ENCODE data around the gene ZNF292.
"Not testable (repeated sequence)": the region's sequence is repeated elsewhere in the genome, so short reads cannot be mapped to it uniquely, and the experiment has no call there.

Gene ZNF292

DNA sequence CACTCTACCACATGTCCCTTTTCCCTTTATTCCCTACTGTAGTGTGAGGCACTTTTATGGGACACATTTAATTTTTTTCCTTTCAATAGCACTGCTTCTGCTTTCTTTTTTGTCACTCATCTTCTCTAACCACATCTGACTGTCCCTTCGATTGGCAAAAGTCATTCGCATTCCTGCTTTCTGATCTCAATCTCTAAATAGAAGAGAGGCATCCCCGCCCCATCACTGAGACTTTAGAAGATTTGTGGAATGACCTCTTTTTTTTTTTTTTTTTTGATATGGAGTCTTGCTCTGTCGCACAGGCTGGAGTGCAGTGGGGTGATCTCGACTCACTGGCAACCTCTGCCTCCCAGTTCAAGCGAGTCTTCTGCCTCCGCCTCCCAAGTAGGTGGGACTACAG, 9.1 kb downstream of the ZNF292 start:
- DNase-seq: no peak

DNA sequence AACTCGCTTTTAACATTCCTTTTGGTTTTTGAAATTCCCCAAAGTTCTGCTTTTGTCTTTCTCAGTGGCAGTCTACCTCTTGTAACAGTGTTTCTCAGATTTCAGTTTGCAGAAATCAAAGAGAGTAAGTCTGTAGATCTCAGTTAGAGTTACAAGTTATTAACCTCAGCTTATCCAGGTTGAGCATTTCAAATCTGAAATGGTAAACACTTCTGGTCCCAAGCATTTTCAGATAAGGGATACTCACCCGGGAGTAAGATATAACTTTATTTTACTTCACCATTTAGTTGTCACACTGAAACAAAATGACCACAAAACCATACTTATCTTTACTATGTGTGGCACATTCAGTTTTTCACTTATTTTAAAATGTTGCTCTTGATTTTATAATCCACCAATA, 9.8 kb downstream of the ZNF292 start:
- no peak for DNase-seq

DNA sequence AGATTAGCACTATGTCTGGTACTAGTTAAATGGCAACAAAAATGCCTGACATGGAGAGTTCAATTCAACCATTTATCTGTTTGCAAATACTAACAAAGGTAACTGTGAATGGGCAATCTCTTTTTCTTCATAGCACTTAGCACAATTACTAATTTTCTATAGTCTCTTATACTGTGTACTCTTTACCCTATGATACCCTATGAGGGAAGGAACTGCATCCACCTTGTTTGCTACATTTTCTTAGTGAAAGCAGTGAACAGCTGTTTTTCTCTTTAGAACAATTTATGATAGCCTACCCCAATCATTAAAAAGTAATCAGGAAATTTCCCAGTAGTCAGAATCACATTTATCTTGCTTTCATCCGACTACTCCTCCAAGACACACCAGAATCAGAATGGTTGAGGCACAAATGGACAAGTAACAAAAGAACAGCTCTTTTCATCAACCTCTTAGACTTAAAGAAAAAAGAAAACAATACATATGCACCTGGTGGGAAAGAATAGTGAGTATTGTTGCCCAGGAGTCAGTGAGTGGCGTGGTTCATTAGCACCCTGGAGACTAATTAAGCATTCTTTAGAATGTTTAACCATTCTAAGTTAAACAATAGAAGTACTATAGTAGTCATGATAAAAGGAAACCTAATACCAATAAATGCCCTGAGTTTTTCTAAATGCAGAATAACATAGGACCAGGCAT, 16.7 kb downstream of the ZNF292 start:
- DNase-seq: no peak

DNA sequence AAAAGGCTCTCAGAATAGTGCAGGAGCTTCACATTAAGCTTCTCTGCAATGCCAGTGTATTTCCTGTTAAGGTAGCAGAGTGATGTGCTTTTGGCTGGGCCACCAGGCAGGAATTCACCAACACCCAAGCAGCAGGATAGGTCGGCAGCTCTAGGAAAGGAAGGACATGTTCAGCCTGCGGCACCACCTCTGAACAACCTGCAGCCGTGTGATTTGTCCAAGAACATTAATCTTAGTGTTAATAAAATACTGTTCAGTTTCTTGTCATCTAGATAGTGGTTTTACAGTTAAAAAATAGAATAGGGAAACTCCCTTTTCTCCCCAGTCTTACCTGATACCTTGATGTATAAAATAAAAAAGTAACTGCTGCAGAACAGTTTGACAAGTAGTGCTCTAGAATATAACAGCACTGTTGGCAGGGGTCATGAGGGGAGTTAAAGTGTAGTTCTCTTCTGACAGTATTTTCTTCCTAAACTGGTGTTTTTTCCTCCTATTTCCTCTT, 18.8 kb downstream of the ZNF292 start:
- no peak for DNase-seq

DNA sequence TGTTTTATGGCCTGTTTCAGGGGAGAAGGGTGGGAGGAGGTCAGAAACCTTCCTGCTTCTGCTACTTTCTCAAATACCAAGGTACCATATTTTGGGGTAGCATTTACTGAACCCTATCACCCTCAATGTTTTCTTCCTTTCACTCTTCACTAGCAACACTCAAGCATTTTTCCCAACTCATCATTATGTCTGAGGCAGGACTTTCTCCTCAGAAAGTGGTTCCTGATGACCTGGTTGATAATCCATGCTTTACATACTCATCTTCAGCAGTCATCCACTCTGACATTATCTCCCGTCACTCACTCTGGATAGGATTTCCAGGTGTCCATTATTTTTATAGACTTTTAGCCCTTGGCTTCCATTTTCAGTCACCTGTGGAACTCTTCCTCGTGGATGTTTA, 21.1 kb downstream of the ZNF292 start:
- no peak for DNase-seq

DNA sequence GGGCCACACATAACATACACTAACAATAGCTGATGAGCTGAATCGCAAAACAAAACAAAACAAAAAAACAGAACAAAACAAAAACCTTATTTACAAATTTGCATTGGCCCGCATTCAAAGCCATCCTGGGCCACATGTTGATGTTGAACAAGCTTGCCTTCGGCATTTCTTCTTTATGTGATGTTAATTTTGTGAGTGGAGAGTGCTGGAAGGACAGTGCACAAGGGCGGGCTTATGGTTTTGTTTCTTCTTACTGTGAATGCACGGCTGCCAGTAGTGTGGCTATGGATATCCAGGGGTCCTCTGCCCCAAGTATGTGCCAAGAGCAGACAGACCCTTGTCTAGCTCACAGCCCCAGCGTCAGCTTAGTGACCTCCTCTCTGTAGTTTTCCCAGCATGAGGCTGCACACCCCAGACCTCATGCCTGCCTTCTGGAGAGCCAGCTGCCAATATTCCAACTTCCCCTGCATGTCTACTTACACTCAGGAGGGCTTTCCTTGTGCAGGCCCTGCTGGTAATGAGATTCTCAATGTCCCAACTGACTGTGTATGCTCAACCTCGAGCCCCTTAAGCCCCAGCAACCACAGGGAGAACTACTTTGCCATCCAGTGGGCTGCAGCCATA, 24.9 kb downstream of the ZNF292 start:
- DNase-seq: no peak

DNA sequence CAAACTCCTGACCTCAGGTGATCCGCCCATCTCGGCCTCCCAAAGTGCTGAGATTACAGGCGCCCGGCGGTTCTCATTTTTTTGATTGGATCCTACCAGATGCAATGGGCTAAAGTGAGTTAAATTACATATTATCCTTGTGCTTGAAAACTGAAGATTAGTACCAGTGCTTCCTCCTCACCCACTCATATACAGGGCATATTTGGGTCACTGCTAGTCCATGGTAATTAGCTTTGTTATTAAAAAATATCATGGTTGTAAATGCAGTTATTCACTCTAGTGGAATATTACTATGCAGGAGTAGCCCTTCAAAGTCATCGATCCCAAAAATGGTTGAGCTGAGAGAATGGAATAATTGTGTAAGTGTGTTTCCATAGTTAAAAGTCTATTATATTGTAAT, 26.5 kb downstream of the ZNF292 start:
- DNase-seq: no peak

DNA sequence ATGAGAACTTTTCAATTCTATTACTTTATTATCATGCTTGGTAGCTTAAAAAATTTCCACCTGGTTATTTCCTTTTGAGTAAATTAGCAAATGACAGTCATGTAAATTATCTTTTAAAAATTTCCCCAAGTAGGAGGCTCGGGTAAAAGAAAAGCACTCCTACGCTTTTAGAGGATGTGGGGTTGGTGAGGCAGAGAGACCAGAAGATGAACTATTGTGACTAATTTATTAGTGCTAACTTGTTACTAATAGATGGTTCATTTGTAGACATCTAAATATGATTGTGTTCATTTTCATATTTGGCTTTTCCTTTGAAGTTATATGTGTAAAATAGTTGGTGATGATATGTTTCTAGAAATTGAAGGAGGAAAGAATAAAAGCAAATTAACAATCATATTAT, 27.0 kb downstream of the ZNF292 start:
- DNase-seq: no peak

DNA sequence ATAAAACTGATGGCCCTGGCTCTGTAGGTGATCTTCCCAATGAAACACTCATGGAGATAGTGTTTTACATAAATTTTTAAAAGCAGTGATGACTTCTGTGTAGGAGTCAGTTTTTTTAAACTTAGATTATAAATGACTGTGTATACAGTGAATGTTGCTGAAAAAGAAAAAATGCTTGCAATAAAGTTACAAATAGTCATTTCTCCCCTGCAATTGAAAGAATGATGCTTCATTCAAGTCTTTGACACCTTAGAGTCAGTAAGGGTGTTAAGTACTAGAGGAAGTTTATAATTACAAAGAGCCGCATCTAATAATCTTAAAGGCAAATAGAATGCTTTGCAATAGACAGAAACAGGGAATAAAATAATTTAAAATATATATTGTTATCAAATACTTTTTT, 27.6 kb downstream of the ZNF292 start:
- no peak for DNase-seq

DNA sequence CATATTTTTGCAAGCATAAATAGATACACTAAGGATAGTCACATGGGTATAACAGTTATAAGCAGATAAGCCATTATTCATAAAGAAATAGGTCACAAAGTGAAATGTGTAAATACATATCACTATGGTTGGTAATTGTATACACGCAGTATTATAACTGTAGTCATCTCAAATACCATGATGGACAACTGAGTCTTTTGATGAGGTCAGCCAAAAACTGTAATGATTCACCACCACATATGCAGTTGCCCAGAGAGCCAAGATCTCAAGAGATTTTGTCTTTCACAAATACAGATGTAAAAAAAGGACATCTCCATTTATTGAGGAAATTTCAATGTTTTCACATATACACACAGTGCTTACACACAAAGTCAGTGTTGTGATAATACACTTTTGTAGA, 28.3 kb downstream of the ZNF292 start:
- DNase-seq: no peak

DNA sequence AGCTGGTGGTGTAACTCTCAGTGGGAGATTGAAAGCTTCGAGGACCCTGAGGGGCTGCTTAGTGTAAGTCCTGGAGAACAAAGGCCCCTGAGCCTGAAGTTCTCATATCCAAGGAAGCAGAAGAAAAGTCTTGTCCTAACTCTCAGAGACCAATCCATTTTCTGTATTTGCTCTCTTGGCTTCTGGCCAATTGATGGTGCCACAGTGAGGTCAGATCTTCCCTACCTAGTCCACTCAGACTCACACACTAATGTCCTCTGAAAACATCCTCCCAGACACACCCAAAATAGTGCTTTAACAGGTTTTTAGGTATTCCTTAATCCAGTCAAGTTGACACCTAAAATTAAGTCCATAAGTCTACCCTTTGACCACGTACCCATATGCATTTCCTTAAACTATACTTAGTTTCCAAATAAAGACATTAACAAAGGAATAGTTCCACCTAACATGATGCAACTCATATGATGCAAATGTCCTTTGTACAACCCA, 29.4 kb downstream of the ZNF292 start:
- DNase-seq: no peak

DNA sequence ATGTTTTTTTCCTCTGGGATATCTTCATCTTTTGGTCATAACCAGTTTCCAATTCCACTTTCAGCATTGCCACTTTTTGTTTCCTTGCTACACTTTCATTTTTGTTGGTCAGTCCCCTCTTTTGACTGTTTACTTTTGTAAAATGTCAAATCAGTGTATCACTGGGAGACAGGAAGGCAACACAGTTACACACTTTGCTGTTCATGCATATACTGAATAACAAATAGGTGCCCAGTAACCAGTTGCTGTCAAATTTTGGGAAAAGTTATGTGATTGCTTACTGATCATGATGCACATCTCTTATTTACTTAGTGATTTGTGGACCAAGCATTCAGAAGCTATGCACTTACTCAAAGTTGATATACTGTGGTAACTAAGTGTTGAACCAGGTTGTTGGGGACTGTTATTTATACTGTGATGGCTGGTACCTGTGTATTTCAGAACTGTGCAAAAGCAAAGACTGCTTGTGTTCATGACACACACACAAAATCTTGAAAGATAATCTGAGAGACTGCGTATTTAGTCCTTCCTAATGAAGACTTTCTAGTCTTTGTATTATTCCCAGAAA, 41.0 kb downstream of the ZNF292 start:
- DNase-seq: no peak

DNA sequence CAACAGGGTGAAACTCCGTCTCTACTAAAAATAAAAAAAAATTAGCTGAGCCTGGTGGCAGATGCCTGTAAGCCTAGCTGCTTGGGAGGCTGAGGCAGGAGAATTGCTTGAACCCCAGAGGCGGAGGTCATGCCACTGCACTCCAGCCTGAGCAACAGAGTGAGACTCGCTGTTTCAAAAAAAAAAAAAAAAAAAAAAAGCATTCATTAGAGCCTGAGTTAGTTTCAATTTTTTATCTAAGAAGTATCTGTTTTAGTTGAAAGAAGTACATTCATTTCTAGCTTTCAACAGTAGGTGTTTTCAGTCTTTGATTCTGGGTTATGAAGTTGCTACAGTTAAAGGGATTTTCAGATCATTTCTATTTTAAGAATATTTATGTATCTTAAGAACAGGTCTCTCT, 42.2 kb downstream of the ZNF292 start:
- DNase-seq: no peak

DNA sequence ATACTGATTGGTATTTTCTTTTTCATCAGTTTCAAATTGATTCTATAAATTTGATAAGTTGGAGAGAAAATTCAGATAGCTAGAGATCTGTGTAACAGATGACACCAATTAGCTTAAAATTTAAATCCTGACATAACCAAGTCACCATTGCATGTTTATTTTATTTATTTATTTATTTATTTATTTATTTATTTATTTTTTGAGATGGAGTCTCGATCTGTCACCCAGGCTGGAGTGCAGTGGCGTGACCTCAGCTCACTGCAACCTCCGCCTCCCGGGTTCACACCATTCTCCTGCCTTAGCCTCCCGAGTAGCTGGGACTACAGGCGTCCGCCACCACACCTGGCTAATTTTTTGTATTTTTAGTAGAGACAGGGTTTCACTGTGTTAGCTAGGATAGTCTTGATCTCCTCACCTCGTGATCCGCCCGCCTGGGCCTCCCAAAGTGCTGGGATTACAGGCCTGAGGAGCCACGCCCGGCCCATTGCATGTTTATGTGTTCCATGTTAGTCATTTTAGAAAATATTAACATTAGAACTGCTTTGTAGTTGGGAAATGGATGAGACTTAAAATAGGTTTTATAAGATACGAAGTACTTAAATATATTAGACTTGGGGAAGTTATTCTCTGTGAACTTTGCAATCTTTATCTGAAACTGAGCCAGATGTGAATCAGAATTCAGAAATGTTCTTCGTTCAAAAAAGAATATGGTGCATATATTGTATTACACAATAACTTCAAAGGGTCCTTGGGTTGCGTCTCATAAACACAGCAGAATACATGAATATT, 42.9 kb downstream of the ZNF292 start:
- DNase-seq: not testable (repeated sequence)

DNA sequence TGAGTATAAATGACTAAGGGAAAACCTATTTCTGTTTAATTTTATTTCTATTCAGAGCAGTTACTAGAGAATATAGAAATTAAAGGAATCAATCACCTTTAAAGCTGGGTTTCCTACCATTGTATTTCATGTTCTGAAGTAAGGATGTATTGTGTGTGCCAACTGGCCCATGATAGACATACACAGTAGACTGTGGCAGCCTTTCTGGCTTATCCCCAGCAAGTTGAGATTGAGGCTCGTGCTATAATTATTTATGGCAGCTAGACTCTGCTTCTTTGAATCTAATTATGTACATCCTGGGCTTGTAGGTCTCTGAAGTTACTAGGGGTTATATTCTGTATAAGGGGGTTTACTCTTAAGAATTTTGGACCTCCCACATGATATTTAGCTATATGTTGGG, 44.4 kb downstream of the ZNF292 start:
- DNase-seq: no peak

DNA sequence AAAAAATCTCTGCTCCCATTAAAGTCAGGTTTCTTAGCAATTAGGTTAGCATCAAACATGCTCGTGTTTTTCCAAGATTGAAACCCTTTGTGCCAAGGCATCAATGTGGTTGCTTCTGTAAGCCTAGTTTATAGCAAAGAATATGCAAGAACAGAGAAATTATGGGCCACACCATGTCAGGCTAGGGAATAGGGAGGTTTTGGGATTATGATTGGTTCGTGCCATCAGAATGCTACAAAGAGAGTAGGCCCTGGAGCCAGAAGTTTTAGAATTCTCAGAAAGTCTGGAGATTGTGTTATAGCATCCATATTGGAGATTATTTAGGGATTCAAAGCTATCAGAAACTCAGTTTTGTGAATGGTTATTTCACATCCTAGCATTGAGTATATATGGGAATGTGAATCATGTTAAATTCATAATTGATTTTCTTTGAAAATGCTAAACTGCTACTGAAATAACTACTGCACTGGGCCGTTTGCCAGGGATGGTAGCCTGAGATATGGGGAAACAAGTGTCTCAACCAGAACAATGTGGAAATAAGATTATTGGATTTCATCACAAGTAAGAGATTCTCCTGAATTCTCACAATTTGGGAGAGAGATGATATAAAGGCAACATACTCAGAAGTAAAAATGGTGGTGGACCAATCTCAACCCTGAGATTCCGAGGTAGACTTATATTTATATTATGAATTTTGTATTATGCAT, 45.3 kb downstream of the ZNF292 start:
- DNase-seq: no peak

DNA sequence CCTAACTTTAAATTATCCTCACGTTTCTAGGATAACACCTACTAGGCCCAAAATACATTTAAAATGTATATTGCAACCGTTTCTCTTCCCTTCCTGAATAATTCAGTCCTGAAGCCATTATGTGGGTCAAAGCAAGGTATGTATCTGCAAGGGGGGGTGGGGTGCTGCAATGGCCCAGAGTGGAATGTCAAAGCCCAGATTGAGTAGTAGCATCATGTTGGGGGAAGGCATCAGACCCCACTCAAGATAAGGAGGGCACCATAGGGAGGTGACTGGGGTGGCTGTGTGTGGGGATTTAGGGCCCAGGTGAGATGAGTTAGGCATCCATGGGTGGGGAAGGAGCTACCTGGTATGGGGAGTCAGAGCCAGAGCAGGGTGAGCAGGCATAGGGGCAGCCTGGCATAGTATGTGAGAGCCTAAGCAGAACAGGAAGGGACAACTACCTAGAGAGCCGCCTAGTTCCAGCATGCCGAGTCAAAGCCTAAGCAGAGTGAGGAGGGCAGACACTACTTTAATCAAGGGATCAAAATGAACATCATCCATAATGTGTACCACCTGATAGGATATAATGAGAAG, 48.2 kb downstream of the ZNF292 start:
- DNase-seq: no peak

DNA sequence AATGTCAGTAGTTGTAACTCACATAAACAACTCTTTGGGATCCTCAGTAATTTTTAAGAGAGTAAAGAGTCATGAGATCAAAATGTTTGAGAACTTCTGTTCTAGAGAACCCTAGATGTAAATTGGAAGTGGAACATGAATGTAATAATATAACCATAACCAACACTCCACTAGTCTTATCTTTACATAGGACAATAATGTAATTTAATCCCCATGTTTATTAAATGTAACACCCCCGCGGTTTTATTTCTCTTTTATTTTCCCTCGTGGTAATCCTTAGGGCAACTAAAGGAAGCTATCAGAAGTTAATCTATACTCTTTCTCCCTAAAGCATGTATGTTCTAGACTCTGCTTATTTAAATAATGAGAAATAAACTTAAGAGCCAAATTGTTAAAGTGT, 54.4 kb downstream of the ZNF292 start:
- DNase-seq: no peak

DNA sequence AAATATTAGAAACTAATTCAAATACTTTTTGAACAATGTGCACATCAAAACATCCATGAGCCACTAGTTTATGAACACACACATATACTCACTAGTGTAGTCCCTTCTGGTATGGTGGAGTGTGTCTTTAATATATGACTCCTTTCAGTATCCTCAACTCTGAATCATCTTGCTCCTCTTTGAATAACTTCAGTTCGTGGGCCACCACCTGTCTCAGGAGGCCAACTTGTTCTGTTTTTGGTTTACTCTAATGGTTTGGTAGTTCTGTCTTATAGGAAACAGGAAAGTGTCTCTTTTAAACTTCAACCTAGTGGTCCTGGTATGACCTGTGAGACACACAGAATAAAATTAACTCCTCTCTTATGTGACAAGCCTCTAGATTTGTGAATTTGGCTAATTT, 55.6 kb downstream of the ZNF292 start:
- no peak for DNase-seq

DNA sequence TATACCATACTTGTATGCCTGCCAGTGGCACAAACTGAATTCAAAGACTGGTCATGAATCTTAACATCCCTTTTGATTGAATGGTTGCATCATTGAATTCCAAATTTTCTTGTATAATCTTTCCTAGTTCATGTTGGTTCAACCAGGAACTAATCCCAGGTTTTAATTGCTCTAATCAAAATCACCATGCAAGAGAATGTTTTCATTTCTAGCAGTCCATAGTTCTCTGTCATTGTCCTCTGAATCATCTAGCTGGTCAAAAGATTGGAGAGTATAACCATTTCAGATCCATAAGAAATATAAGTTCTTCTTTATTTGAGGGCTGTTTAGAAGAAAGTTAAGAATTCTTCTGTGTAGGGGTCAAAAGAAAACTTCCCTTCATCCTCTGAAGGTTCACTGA, 57.2 kb downstream of the ZNF292 start:
- no peak for DNase-seq

DNA sequence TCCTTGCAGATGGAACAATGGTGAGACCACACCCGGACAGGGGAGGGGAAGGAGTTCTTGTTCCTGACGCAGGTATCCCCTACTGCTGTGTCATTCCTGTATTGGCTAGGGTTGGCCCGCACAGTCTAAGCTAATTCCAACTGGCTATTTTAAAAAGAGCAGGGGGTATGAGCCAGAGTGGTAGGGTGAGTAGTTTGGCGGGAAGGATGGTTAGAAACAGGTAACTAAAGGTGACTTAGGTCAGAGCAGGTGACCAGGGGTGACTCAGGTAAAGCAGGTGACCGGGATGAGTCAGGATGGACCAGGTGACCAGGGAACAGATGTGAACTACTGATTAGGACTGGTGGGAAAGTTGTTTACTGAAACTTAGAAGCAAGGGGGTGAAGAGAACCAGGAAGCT, 58.0 kb downstream of the ZNF292 start:
- no peak for DNase-seq

DNA sequence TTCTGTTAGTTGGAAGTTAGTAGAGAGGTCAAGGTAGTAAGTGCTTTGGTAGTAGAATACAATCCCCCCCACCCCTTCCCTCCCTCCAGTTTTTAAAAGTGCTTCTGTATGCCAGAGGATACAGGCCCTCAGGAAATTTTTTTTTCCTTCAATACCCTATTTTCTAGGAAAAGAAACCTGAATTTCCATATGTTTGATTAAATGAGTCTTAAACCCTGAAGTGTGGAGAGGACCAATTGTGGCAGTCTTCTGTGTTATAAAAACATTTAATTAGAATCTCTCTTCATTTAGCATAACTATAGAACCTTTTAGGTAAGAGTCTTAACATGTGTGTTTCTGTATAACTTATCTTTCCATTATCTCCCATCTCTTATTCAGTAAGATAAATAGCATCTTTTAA, 59.5 kb downstream of the ZNF292 start:
- no peak for DNase-seq

DNA sequence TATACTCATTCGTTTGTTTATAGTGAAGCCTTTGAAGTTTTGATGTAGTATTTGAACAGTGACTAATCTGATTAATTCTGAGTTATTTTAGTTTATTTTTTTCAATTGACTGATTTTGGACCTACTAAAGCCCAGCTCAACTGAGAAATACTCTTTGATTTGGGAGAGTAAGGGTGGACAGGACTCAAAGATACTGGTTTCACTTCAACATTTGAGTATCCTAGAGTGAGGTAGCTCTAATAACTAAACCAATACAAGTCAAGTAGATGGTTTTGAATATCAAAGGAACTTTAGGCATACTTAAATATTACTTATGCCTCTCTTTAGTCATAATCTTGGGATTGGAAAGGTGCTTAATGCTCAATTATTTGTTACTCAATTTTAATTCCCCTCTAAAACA, 65.6 kb downstream of the ZNF292 start:
- DNase-seq: no peak

Measured in CD4-positive, alpha-beta T cell treated with Interferon gamma for 1 hour (primary cell).